Measurements from ENCODE around the gene GPC5. TPM values are rescaled to one million over a fixed set of nuclear protein-coding genes. Genes with fewer than 3 reads are reported as not detected.

Gene GPC5
- total and polyA plus RNA-seq, 2 of the 8 experiments (the other 6 are each of a cell fraction or from before 2014, with no cell fraction given): 0.20 to 0.39 TPM

GRCh38 chr13:92592757-92593156, 1194.3 kb downstream of the GPC5 start (continued):
- no peak for TF ChIP-seq CHD7 (IDR thresholded peaks at IDR 0.05; ENCODE audit: insufficient replicate concordance, low read length)
- TF ChIP-seq EZH2 (IDR thresholded peaks at IDR 0.05; ENCODE audit: low read depth, low read length, severe bottlenecking): no peak

All from H1 (cell line).